DND-41 (cell line): ENCODE results near the gene CSNK1A1.

Experiments
- EZH2 ChIP-seq: IDR thresholded peaks from 3 replicates; pipeline ENCODE4 v1.6.1; 2012; ENCODE audit warnings: borderline replicate concordance, low read depth, mild to moderate bottlenecking, moderate library complexity, low read length, inconsistent platforms; ENCODE audit not compliant: severe bottlenecking
- TF ChIP-seq, protein P1 (sequence below): IDR thresholded peaks from 2 replicates; pipeline ENCODE4 v1.5.1; 2012; ENCODE audit warnings: borderline replicate concordance, low read length, moderate library complexity, mild to moderate bottlenecking; ENCODE audit not compliant: poor library complexity, severe bottlenecking; ENCODE audit errors: extremely low read depth

DNA sequence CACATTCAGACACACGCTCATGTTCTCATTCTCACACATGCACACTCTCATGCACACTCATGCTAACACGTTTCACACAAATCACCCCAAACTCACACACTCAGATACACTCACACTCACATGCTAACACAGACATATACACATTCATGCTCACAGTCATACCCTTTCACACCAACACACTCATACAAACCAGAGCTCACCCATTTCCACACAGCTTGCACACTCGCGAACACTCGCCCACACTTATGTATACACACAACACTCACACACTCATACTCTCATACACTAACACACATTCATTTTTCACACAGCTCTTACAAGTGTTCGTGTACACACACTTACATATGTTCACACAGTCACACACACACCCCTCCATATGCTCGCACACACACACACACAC, 108.0 kb downstream of the CSNK1A1 start:
- no peak for TF ChIP-seq EZH2
- TF ChIP-seq, protein P1, sequence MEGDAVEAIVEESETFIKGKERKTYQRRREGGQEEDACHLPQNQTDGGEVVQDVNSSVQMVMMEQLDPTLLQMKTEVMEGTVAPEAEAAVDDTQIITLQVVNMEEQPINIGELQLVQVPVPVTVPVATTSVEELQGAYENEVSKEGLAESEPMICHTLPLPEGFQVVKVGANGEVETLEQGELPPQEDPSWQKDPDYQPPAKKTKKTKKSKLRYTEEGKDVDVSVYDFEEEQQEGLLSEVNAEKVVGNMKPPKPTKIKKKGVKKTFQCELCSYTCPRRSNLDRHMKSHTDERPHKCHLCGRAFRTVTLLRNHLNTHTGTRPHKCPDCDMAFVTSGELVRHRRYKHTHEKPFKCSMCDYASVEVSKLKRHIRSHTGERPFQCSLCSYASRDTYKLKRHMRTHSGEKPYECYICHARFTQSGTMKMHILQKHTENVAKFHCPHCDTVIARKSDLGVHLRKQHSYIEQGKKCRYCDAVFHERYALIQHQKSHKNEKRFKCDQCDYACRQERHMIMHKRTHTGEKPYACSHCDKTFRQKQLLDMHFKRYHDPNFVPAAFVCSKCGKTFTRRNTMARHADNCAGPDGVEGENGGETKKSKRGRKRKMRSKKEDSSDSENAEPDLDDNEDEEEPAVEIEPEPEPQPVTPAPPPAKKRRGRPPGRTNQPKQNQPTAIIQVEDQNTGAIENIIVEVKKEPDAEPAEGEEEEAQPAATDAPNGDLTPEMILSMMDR: no peak
